ENCODE measurements around the gene ETFBKMT. TPM values are rescaled to one million over a fixed set of nuclear protein-coding genes. Genes with fewer than 3 reads are reported as not detected.
"Not testable (repeated sequence)": the region's sequence is repeated elsewhere in the genome, so short reads cannot be mapped to it uniquely, and the experiment has no call there.

Gene ETFBKMT
- total RNA-seq, 4 donors from 2014 or later = 1.3 to 27.6 (median 5.6) TPM

DNA sequence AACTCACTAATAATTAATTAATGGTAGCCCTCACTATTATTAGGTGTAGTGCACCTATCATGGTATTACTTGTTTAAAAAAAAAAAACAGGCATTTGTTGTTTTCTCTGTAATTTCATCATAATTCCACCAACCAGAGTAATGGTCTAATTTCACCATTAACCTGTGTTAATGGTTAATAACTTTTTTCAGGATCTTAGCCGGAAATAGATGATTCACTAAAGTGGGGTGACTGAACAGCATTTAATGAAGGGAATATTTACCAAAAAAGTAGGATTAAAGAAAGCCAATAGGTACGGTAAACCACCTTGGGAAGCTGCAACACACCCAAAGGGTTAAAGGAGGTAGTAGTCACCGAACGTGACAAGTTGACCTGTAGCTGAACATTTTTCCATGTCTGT is 13.0 kb downstream of the ETFBKMT start:
- TF ChIP-seq, protein P1, sequence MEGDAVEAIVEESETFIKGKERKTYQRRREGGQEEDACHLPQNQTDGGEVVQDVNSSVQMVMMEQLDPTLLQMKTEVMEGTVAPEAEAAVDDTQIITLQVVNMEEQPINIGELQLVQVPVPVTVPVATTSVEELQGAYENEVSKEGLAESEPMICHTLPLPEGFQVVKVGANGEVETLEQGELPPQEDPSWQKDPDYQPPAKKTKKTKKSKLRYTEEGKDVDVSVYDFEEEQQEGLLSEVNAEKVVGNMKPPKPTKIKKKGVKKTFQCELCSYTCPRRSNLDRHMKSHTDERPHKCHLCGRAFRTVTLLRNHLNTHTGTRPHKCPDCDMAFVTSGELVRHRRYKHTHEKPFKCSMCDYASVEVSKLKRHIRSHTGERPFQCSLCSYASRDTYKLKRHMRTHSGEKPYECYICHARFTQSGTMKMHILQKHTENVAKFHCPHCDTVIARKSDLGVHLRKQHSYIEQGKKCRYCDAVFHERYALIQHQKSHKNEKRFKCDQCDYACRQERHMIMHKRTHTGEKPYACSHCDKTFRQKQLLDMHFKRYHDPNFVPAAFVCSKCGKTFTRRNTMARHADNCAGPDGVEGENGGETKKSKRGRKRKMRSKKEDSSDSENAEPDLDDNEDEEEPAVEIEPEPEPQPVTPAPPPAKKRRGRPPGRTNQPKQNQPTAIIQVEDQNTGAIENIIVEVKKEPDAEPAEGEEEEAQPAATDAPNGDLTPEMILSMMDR (IDR thresholded peaks at IDR 0.05) = no peak
- no peak for TF ChIP-seq POLR2A (IDR thresholded peaks at IDR 0.05)
- intact Hi-C loops (cut with DNase I; ENCODE audit: low total_unique reads) = no loop called here
- Histone ChIP-seq H3K4me1 (no peaks in the 10 kb centered on the region), H3K9me3 (no peaks in the 10 kb centered on the region), H3K36me3 (peaks cover 0 to 4% of the 10 kb centered on the region in 2 donors), H3K4me3 (no peak overlapping the region), H3K27me3 (no peaks in the 10 kb centered on the region), H3K27ac (no peak overlapping the region)
- no peak for DNase-seq

DNA sequence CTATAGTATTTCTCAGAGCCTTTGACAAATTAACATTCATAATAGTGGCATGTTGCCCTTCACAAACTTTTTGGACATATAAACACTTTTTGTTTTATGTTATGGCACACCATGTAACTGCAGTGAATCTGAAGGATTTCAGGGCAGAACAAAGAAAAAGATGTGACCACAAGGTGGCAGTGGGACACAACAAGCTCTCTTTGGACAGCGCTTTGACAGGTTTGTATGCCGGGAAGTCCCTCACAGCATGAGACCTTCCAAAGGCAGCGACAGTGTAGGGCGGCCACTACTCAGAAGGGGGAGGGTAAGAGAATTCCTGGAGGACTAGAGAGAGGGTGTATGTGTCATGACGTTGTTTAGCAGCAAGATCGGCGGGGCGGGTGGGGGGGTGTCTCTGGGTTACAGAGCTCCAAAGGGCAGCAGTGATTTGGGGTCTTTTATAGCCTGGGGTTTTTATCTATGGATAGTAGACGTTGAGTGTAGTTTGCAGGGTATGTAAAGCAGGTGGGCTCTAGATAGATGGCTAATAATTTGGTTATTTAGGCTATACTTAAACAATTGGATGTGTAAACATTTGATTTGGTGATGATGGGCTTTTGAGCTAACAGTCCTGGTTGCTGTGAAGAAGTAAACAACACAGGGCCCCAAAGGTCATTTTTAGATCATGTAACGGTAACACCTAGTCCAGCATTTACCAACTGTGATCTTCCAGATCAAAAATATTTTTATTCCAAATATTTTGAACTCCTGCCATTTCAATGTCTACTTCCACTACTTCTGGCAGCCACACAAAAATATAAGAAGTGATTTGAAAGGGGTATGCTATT is 22.9 kb downstream of the ETFBKMT start:
- Histone ChIP-seq H3K9me3 (peaks cover 0 to 14% of the 10 kb centered on the region in 2 donors), H3K4me3 (no peak overlapping the region), H3K4me1 (no peaks in the 10 kb centered on the region), H3K36me3 (no peaks in the 10 kb centered on the region), H3K27me3 (no peaks in the 10 kb centered on the region), H3K27ac (no peak overlapping the region)
- intact Hi-C loops (cut with DNase I; ENCODE audit: low total_unique reads) = no loop called here
- peak in 1 of 2 donors; percentile 38 for DNase-seq
- TF ChIP-seq, protein P1 (IDR thresholded peaks at IDR 0.05) = peak; percentile 26 to 57 (median 49)
- no peak for TF ChIP-seq POLR2A (IDR thresholded peaks at IDR 0.05)

- Histone ChIP-seq H3K36me3 (no peaks in the 10 kb centered on the region), H3K27me3 (no peaks in the 10 kb centered on the region), H3K4me3 (no peak overlapping the region), H3K9me3 (peaks cover 0 to 14% of the 10 kb centered on the region in 2 donors), H3K27ac (no peak overlapping the region), H3K4me1 (no peaks in the 10 kb centered on the region)
- intact Hi-C loops (cut with DNase I; ENCODE audit: low total_unique reads) = no loop called here
- no peak for DNase-seq
- no peak for TF ChIP-seq POLR2A (IDR thresholded peaks at IDR 0.05)
- TF ChIP-seq, protein P1 (IDR thresholded peaks at IDR 0.05) = no peak
These were observed 26.3 kb downstream of the ETFBKMT start for GRCh38 chr12:31685801-31686200.

- no peaks in the 10 kb centered on the region for H3K36me3 ChIP-seq
- H3K4me3 ChIP-seq = no peak overlapping the region
- no peaks in the 10 kb centered on the region for H3K27me3 ChIP-seq
- intact Hi-C loops (cut with DNase I; ENCODE audit: low total_unique reads) = no loop called here
- no peak overlapping the region for H3K27ac ChIP-seq
- TF ChIP-seq, protein P1 (IDR thresholded peaks at IDR 0.05) = no peak
- no peak for TF ChIP-seq POLR2A (IDR thresholded peaks at IDR 0.05)
- H3K9me3 ChIP-seq = peaks cover 0 to 14% of the 10 kb centered on the region in 2 donors
- DNase-seq = no peak
- no peaks in the 10 kb centered on the region for H3K4me1 ChIP-seq
These were observed 27.6 kb downstream of the ETFBKMT start for GRCh38 chr12:31687101-31687527.

DNA sequence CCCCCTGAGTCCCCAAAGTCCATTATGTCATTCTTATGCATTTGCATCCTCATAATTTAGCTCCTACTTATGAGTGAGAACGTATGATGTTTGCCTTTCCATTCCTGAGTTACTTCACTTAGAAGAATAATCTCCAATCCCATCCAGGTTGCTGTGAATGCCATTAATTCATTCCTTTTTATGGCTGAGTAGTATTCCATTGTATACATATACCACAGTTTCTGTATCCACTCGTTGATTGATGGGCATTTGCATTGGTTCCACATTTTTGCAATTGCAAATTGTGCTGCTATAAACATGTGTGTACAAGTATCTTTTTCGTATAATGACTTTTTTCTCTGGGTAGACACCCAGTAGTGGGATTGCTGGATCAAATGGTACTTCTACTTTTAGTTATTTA is 30.4 kb downstream of the ETFBKMT start:
- H3K27me3 ChIP-seq; H3K4me1 ChIP-seq; H3K9me3 ChIP-seq; DNase-seq; H3K27ac ChIP-seq; H3K4me3 ChIP-seq; H3K36me3 ChIP-seq; intact Hi-C loops (cut with DNase I; ENCODE audit: low total_unique reads): not testable (repeated sequence)
